HepG2 (cell line): ENCODE results near the gene DAD1. TPM values are rescaled to one million over a fixed set of nuclear protein-coding genes. Genes with fewer than 3 reads are reported as not detected.

Experiments used
- CHD4 ChIP-seq: fragments of 200-600 bp; sonication (generic); IDR thresholded peaks from 2 replicates; pipeline ENCODE4 v1.7.0; 2017; ENCODE audit warnings: mild to moderate bottlenecking, low read length, borderline replicate concordance
- FLYWCH1 ChIP-seq: sonication (generic); formaldehyde crosslinking; IDR thresholded peaks from 2 replicates; pipeline ENCODE4 v1.8.1; 2023; ENCODE audit warnings: mild to moderate bottlenecking, missing genetic modification reagents
- FOXJ3 ChIP-seq: sonication (generic); formaldehyde crosslinking; IDR thresholded peaks from 2 replicates; pipeline ENCODE4 v1.4.0; 2020; ENCODE audit warnings: missing genetic modification reagents, mild to moderate bottlenecking, borderline replicate concordance
- FOXK1 ChIP-seq: sonication (generic); formaldehyde crosslinking; IDR thresholded peaks from 2 replicates; pipeline ENCODE4 v1.4.0; 2020; ENCODE audit warnings: low read depth, missing genetic modification reagents, borderline replicate concordance
- FOXO1 ChIP-seq: sonication (generic); formaldehyde crosslinking; IDR thresholded peaks from 2 replicates; pipeline ENCODE4 v1.4.0; 2020; ENCODE audit warnings: missing genetic modification reagents
- HOXA9 ChIP-seq: sonication (generic); formaldehyde crosslinking; IDR thresholded peaks from 2 replicates; pipeline ENCODE4 v1.8.1; 2022; ENCODE audit warnings: missing genetic modification reagents, mild to moderate bottlenecking, moderate library complexity, borderline replicate concordance
- MEF2D ChIP-seq: sonication (generic); formaldehyde crosslinking; IDR thresholded peaks from 2 replicates; pipeline ENCODE4 v1.5.1; 2020; ENCODE audit warnings: mild to moderate bottlenecking, missing genetic modification reagents
- NFKBIZ ChIP-seq: IDR thresholded peaks from 2 replicates; pipeline ENCODE4 v1.6.1; 2018; ENCODE audit warnings: missing genetic modification reagents, missing compliant biosample characterization
- NFYB ChIP-seq: sonication (generic); formaldehyde crosslinking; IDR thresholded peaks from 2 replicates; pipeline ENCODE4 v1.4.0; 2020; ENCODE audit warnings: missing genetic modification reagents
- NR2F6 ChIP-seq, 2 experiments: IDR thresholded peaks; 2 replicates each; pipeline ENCODE4 v1.6.1; 2016; ENCODE audit warnings: antibody characterized with exemption in 1 of 2, mild to moderate bottlenecking in 1 of 2
- SIX4 ChIP-seq: sonication (generic); formaldehyde crosslinking; IDR thresholded peaks from 2 replicates; pipeline ENCODE4 v1.4.0; 2020; ENCODE audit warnings: missing genetic modification reagents
- ZNF224 ChIP-seq: sonication (generic); formaldehyde crosslinking; IDR thresholded peaks from 2 replicates; pipeline ENCODE4 v1.5.0; 2020; ENCODE audit warnings: mild to moderate bottlenecking, missing genetic modification reagents
- ZNF331 ChIP-seq: sonication (generic); formaldehyde crosslinking; IDR thresholded peaks from 2 replicates; pipeline ENCODE4 v1.4.0; 2020; ENCODE audit warnings: missing genetic modification reagents
- ZNF335 ChIP-seq: sonication (generic); formaldehyde crosslinking; IDR thresholded peaks from 2 replicates; pipeline ENCODE4 v1.4.0; 2020; ENCODE audit warnings: missing genetic modification reagents
- ZNF605 ChIP-seq: sonication (generic); formaldehyde crosslinking; IDR thresholded peaks from 2 replicates; pipeline ENCODE4 v1.8.0; 2022; ENCODE audit warnings: mild to moderate bottlenecking, missing genetic modification reagents
- ZNF737 ChIP-seq: sonication (generic); formaldehyde crosslinking; IDR thresholded peaks from 2 replicates; pipeline ENCODE4 v1.5.0; 2020; ENCODE audit warnings: missing genetic modification reagents, mild to moderate bottlenecking, borderline replicate concordance
- ZNF878 ChIP-seq: sonication (generic); formaldehyde crosslinking; IDR thresholded peaks from 2 replicates; pipeline ENCODE4 v1.8.1; 2023; ENCODE audit warnings: mild to moderate bottlenecking, missing genetic modification reagents, moderate library complexity
- ZSCAN31 ChIP-seq: sonication (generic); formaldehyde crosslinking; IDR thresholded peaks from 2 replicates; pipeline ENCODE4 v1.5.0; 2020; ENCODE audit warnings: low read depth, mild to moderate bottlenecking, missing genetic modification reagents
- polyA plus RNA-seq, 8 experiments: library from polyadenylated mRNA; depleted of rRNA in 3 of 8; stranded (reverse) in 7 of 8; unstranded in 1 of 8; fragments of >200 nt; fragmentation: Illumina TruSeq in 4 of 8; extraction: Trizol in 4 of 8; gene quantifications; 2 replicates each; pipeline versions ENCODE4 v1.2.1 to v1.2.3, GENCODE V29; 2011 to 2016; ENCODE audit warnings: low read depth in 4 of 8, missing spikeins in 1 of 8, mixed read lengths in 1 of 8; ENCODE audit not compliant: insufficient read depth in 1 of 8
- total RNA-seq, 5 experiments: library from RNA; depleted of rRNA; stranded (reverse); fragments of >200 nt; fragmentation: Illumina TruSeq; extraction: Trizol; gene quantifications; 2 replicates each; pipeline ENCODE4 v1.2.3, GENCODE V29; 2016; ENCODE audit warnings: low read depth in 1 of 5
- TF ChIP-seq, protein P1 (sequence below): sonication (generic); formaldehyde crosslinking; IDR thresholded peaks from 2 replicates; pipeline ENCODE4 v1.5.1; 2020; ENCODE audit warnings: missing genetic modification reagents, mild to moderate bottlenecking, borderline replicate concordance
- TF ChIP-seq, protein P2 (sequence below): IDR thresholded peaks from 2 replicates; pipeline ENCODE4 v1.6.1; 2016; ENCODE audit warnings: missing biosample characterization, missing genetic modification reagents, low read depth
- TF ChIP-seq, protein P3 (sequence below): sonication (generic); formaldehyde crosslinking; IDR thresholded peaks from 2 replicates; pipeline ENCODE4 v1.5.0; 2020; ENCODE audit warnings: mild to moderate bottlenecking, missing genetic modification reagents
- TF ChIP-seq, protein P4 (sequence below): sonication (generic); formaldehyde crosslinking; IDR thresholded peaks from 2 replicates; pipeline ENCODE4 v1.8.1; 2022; ENCODE audit warnings: low read depth, mild to moderate bottlenecking, missing genetic modification reagents
- TF ChIP-seq, protein P5 (sequence below): sonication (generic); formaldehyde crosslinking; IDR thresholded peaks from 2 replicates; pipeline ENCODE4 v1.5.0; 2020; ENCODE audit warnings: missing genetic modification reagents, mild to moderate bottlenecking, borderline replicate concordance

Gene DAD1
- total and polyA plus RNA-seq, 2 of the 13 experiments (the other 11 are each of a cell fraction or from before 2014, with no cell fraction given), result 558 to 626 TPM

DNA sequence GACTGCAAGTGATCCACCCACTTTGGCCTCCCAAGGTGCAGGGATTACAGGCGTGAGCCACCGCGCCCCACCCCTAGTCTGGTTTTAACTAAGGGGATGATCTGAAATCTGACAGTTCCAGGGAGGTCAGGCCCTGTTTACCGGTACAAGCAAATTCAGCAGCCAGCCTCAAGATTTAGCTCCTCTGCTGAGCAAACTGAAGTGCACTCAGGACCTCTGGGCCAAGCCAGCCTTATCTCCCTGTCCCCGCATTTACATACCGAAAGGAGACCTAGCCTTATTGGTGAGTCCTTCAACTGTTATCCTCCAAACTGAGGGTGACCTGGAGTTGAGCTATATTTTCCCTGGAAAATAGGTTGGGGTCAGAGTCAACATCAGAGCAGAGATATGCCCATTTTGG lies 8.2 kb upstream of the DAD1 start (continued):
- TF ChIP-seq, protein P1, sequence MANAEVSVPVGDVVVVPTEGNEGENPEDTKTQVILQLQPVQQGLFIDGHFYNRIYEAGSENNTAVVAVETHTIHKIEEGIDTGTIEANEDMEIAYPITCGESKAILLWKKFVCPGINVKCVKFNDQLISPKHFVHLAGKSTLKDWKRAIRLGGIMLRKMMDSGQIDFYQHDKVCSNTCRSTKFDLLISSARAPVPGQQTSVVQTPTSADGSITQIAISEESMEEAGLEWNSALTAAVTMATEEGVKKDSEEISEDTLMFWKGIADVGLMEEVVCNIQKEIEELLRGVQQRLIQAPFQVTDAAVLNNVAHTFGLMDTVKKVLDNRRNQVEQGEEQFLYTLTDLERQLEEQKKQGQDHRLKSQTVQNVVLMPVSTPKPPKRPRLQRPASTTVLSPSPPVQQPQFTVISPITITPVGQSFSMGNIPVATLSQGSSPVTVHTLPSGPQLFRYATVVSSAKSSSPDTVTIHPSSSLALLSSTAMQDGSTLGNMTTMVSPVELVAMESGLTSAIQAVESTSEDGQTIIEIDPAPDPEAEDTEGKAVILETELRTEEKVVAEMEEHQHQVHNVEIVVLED (CRISPR knock-in tag), result no peak
- TF ChIP-seq ZNF605 (no peak), FOXJ3 (CRISPR knock-in tag) (no peak), ZNF331 (CRISPR knock-in tag) (0 out of 2 replicates have a peak, but pooled peaks have one; percentile 33), ZNF224 (CRISPR knock-in tag) (no peak), FOXO1 (CRISPR knock-in tag) (peak; percentile 18; the same call in 1 of the 2 replicates), HOXA9 (CRISPR knock-in tag) (no peak), FLYWCH1 (CRISPR knock-in tag) (no peak), NFKBIZ (CRISPR knock-in tag) (peak; percentile 35; the same call in 1 of the 2 replicates), ZNF878 (CRISPR knock-in tag) (0 out of 2 replicates have a peak, but pooled peaks have one; percentile 75), SIX4 (CRISPR knock-in tag) (no peak), ZNF335 (CRISPR knock-in tag) (peak; percentile 21; the same call in 1 of the 2 replicates), MEF2D (peak; percentile 25; the same call in 1 of the 2 replicates), CHD4 (peak; percentile 73; the same call in 1 of the 2 replicates), FOXK1 (CRISPR knock-in tag) (0 out of 2 replicates have a peak, but pooled peaks have one; percentile 3), NR2F6 (IDR thresholded peaks at IDR 0.05) (no peak), NR2F6 (CRISPR knock-in tag; IDR thresholded peaks at IDR 0.05) (no peak), ZSCAN31 (CRISPR knock-in tag) (no peak), NFYB (CRISPR knock-in tag) (0 out of 2 replicates have a peak, but pooled peaks have one; percentile 8), ZNF737 (CRISPR knock-in tag) (0 out of 2 replicates have a peak, but pooled peaks have one; percentile 29)
- TF ChIP-seq, protein P2, sequence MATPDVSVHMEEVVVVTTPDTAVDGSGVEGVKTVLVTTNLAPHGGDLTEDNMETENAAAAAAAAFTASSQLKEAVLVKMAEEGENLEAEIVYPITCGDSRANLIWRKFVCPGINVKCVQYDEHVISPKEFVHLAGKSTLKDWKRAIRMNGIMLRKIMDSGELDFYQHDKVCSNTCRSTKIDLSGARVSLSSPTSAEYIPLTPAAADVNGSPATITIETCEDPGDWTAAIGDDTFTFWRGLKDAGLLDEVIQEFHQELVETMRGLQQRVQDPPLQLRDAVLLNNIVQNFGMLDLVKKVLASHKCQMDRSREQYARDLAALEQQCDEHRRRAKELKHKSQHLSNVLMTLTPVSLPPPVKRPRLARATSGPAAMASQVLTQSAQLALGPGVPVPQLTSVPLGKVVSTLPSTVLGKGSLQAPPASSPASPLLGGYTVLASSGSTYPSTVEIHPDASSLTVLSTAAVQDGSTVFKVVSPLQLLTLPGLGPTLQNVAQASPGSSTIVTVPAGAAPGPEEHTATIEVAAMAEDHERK (CRISPR knock-in tag), result no peak
- TF ChIP-seq, protein P3, sequence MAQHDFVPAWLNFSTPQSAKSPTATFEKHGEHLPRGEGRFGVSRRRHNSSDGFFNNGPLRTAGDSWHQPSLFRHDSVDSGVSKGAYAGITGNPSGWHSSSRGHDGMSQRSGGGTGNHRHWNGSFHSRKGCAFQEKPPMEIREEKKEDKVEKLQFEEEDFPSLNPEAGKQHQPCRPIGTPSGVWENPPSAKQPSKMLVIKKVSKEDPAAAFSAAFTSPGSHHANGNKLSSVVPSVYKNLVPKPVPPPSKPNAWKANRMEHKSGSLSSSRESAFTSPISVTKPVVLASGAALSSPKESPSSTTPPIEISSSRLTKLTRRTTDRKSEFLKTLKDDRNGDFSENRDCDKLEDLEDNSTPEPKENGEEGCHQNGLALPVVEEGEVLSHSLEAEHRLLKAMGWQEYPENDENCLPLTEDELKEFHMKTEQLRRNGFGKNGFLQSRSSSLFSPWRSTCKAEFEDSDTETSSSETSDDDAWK (CRISPR knock-in tag), result no peak
- TF ChIP-seq, protein P4, sequence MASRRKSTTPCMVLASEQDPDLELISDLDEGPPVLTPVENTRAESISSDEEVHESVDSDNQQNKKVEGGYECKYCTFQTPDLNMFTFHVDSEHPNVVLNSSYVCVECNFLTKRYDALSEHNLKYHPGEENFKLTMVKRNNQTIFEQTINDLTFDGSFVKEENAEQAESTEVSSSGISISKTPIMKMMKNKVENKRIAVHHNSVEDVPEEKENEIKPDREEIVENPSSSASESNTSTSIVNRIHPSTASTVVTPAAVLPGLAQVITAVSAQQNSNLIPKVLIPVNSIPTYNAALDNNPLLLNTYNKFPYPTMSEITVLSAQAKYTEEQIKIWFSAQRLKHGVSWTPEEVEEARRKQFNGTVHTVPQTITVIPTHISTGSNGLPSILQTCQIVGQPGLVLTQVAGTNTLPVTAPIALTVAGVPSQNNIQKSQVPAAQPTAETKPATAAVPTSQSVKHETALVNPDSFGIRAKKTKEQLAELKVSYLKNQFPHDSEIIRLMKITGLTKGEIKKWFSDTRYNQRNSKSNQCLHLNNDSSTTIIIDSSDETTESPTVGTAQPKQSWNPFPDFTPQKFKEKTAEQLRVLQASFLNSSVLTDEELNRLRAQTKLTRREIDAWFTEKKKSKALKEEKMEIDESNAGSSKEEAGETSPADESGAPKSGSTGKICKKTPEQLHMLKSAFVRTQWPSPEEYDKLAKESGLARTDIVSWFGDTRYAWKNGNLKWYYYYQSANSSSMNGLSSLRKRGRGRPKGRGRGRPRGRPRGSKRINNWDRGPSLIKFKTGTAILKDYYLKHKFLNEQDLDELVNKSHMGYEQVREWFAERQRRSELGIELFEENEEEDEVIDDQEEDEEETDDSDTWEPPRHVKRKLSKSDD (CRISPR knock-in tag), result no peak
- TF ChIP-seq, protein P5, sequence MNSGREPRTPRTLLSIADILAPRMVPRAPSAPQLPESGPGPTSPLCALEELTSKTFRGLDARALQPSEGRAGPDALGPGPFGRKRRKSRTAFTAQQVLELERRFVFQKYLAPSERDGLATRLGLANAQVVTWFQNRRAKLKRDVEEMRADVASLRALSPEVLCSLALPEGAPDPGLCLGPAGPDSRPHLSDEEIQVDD (CRISPR knock-in tag), result no peak
